Measurements from ENCODE around the gene MGAT5.

MGAT5 gene

DNA sequence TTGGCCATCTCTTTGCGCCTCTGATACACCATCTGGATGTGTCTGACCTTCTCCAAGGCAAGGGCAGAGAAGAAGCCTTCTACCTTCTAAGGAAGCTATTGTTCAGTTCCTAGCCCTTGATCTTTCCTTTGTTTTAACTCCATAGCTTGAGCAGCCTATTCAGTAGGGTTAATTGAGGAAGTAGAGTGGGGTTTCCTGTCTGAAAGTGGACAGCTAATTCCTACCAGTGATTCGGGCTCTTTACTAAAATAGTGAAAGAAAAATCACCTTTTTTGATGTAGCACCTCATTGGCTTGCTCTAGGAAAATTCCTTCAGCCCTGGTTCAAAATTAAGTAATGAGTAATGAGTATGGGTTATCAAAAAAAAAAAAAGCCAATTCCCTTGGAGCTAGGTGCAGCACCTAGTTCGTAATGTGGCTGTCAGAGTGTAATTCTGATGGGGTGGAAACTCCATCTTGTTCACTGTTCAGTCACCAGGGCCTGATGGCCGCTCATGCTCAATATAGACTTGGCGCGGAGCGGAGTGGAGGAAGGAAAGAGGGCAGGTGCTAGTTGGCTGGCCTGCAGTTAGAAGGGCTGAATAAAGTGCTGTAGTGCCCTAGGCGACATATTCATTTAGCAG lies 2.9 kb upstream of the MGAT5 start:
- peak; percentile 31 for DNase-seq (ENCODE audit: low read depth)
- no peak for TF ChIP-seq CTCF (IDR thresholded peaks at IDR 0.05; ENCODE audit: low read depth, low read length)
- no peak for TF ChIP-seq MYC (IDR thresholded peaks at IDR 0.05; ENCODE audit: low read depth, low read length)
- TF ChIP-seq, protein P1, sequence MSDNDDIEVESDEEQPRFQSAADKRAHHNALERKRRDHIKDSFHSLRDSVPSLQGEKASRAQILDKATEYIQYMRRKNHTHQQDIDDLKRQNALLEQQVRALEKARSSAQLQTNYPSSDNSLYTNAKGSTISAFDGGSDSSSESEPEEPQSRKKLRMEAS (IDR thresholded peaks at IDR 0.05; ENCODE audit: low read depth, low read length): no peak
- no peak for TF ChIP-seq POLR2A (IDR thresholded peaks at IDR 0.05; ENCODE audit: extremely low read depth, insufficient read length)
- no peak overlapping the region for H3K4me3 ChIP-seq (ENCODE audit: low read depth, low read length)

DNA sequence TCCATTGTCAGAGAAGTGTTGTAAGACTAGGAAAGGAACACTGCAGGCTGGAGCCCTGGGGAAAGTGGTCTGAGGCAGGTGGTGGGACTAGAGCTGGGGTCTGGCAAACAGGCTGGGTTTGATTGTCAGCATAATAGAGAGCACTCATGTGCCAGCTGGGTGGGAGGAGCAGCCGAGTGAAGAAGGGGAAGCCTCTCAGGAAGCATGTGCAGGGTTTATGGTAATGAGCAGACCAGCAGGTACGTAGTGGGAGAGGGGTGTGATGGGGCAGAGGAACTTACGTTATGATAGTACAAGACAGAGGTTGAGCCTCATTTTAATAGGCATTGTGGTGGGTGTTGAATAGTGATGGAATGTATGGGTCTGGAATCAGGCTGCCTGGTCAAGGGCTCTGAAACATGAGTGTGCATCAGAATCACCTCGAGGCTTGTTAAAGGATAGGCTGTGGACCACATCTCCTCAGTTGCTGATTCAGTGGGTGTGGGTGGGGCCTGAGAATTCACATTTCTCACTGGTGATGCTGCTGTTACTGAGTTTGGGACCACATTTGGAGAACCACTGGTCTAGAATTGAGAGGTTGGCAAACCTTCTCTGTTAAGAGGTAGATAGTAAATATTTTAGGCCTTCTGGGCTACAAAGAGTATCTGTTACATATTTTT lies 1.7 kb upstream of the MGAT5 start:
- DNase-seq (ENCODE audit: low read depth): no peak

DNA sequence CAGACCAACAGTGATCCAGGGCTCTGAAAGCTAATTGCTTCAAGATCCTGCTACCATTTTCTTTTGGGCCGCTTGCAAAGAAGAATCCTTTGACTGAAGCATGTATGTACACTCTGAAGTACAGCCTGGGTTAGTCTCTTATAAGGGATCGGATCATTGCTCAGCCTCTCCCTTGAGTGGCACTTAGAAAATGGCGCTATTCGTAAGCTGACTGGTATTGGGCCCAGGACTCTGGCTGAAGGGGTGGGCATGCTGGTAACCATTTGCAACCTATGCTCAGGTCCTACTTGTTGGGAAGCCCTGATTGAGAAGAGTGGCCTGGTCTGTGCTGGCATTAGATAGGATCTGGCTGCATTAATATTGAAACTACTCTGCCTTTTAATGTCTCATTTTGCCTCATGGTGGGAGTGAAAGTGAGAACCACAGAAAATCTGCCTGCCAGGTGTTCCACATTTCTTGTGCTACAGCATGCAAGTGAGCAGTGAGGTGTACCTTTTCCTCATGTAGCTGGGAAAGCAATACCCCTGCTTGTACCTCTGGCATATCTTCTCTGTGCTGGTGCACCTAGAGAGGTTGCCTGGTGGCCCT lies 661 bp upstream of the MGAT5 start:
- TF ChIP-seq POLR2A (IDR thresholded peaks at IDR 0.05; ENCODE audit: extremely low read depth, insufficient read length) (no peak), MYC (IDR thresholded peaks at IDR 0.05; ENCODE audit: low read depth, low read length) (no peak), CTCF (IDR thresholded peaks at IDR 0.05; ENCODE audit: low read depth, low read length) (no peak)
- TF ChIP-seq, protein P1 (IDR thresholded peaks at IDR 0.05; ENCODE audit: low read depth, low read length): no peak
- H3K4me3 ChIP-seq (ENCODE audit: low read depth, low read length): no peak overlapping the region
- no peak for DNase-seq (ENCODE audit: low read depth)

More for the DNA sequence above, 1.7 kb upstream of the MGAT5 start:
- no peak overlapping the region for H3K4me3 ChIP-seq (ENCODE audit: low read depth, low read length)
- TF ChIP-seq MYC (IDR thresholded peaks at IDR 0.05; ENCODE audit: low read depth, low read length): no peak
- no peak for TF ChIP-seq CTCF (IDR thresholded peaks at IDR 0.05; ENCODE audit: low read depth, low read length)
- TF ChIP-seq, protein P1 (IDR thresholded peaks at IDR 0.05; ENCODE audit: low read depth, low read length): no peak
- TF ChIP-seq POLR2A (IDR thresholded peaks at IDR 0.05; ENCODE audit: extremely low read depth, insufficient read length): no peak

- TF ChIP-seq MYC (IDR thresholded peaks at IDR 0.05; ENCODE audit: low read depth, low read length) (no peak), POLR2A (IDR thresholded peaks at IDR 0.05; ENCODE audit: extremely low read depth, insufficient read length) (no peak), CTCF (IDR thresholded peaks at IDR 0.05; ENCODE audit: low read depth, low read length) (no peak)
- TF ChIP-seq, protein P1 (IDR thresholded peaks at IDR 0.05; ENCODE audit: low read depth, low read length): no peak
- no peak for DNase-seq (ENCODE audit: low read depth)
- no peak overlapping the region for H3K4me3 ChIP-seq (ENCODE audit: low read depth, low read length)
Observed at GRCh38 chr2:134254824-134255223, 952 bp downstream of the MGAT5 start.

DNA sequence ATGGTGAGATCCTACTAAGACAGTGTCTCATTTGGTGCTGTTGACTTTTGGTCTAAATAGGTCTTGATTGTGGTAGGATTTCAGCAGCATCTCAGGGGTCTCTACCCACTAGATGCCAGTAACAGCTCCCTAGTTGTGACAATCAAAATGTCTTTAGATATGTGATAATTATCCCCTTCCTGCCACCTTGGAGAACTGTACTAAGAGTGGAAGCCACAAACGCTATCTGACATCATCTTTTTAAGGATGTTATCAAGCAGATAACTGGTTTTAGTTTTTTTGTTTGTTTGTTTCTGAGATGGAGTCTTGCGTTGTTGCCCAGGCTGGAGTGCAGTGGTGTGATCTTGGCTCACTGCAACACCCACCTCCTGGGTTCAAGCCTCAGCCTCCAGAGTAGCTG lies 3.1 kb downstream of the MGAT5 start:
- no peak for DNase-seq (ENCODE audit: low read depth)
- no peak overlapping the region for H3K4me3 ChIP-seq (ENCODE audit: low read depth, low read length)
- TF ChIP-seq POLR2A (IDR thresholded peaks at IDR 0.05; ENCODE audit: extremely low read depth, insufficient read length): no peak
- TF ChIP-seq MYC (IDR thresholded peaks at IDR 0.05; ENCODE audit: low read depth, low read length): no peak
- TF ChIP-seq CTCF (IDR thresholded peaks at IDR 0.05; ENCODE audit: low read depth, low read length): no peak
- TF ChIP-seq, protein P1 (IDR thresholded peaks at IDR 0.05; ENCODE audit: low read depth, low read length): no peak

All from NB4 (cell line).